ENCODE measurements around the gene KRTAP10-3.
"Not testable (repeated sequence)": the region's sequence is repeated elsewhere in the genome, so short reads cannot be mapped to it uniquely, and the experiment has no call there.

Gene KRTAP10-3, protein sequence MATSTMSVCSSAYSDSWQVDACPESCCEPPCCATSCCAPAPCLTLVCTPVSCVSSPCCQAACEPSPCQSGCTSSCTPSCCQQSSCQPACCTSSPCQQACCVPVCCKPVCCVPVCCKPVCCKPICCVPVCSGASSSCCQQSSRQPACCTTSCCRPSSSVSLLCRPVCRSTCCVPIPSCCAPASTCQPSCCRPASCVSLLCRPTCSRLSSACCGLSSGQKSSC

GRCh38 chr21:44558695-44559094, at the start of gene KRTAP10-3:
TSS of gene KRTAP10-3 (minus strand) at chr21:44558795. CDS start at chr21:44558715, 80 bp downstream.
- no peak for DNase-seq

- no peak for DNase-seq
Measured at GRCh38 chr21:44606495-44606894, 47.9 kb upstream of the KRTAP10-3 start.

DNA sequence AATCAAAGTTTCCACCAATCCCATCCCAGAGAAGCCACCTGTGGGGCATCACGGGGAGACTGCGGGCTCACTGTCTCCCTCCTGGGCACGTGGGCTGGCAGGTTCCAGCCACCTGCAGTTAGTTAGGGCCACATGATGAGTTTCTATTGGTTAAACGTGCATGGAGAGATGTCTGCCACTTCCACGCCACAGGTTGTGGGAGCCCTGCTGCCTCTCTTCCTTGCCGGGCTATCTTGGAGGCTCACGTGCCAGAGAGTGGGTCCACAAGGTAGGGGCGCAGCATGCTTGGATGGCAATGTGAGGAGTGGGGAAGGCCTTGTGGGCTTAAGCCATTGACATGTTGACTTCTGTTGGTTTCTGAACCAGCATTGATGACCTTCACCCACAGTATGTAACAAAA, 45.3 kb upstream of the KRTAP10-3 start:
- no peak for DNase-seq

GRCh38 chr21:44603109-44603875, 44.7 kb upstream of the KRTAP10-3 start:
- DNase-seq = no peak

DNA sequence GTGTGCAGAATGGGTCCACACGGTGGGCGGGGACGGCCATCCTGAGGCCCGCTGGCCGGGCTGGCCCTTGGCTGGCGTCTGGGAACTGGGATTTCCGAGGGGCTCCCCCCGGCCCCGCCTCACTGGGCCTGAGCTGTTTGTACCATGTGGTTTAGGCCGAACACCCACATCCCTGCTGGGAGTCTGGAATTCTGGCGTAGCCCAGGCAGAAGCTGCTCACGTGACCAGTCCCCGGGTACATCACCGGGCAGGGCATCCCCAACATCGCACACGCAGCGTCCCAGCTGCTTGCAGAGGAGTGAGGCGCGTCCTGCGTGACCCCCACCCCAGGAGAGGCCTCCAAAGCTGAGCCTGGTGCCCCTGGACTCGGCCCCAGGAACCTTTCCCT, 43.9 kb upstream of the KRTAP10-3 start:
- no peak for DNase-seq

DNA sequence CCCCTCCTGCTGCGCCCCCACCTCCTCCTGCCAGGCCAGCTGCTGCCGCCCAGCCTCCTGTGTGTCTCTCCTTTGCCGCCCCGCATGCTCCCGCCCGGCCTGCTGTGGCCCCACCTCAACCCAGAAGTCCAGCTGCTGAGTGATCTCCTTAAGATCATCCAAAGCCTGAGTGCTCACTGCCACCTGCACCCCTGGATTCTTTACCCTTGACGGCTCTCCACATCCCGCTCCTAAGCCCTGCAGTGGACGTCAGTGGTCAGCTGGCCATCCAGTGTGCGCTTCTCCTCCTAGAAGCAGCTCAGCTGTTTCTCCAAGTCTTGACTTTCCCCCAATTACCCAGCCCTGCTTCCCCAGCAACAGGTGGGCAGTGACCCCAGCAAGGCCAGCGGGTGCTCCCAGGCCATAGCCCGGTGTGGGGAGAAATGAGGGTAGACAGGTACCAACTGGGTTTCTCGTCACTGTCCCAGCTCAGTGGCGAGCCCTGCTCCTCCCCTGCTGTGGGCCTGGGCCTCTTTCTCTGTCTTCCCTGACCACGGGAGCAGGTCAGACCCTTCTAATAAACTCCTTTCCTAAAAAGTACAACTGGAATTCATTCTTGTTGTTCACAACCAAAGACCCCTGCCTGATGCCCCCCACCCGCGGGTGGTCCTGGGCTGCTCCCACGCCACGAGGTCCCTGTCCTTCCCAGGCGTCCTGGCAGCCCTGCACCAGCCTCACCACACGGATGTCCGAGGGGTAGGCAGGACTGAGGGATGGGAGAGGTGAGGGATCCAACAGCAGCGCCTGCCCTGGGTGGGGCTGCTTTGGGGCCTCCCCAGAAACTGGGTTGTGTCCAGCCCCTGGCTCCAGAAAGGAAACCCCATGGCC, 43.2 kb upstream of the KRTAP10-3 start:
- DNase-seq = no peak

DNA sequence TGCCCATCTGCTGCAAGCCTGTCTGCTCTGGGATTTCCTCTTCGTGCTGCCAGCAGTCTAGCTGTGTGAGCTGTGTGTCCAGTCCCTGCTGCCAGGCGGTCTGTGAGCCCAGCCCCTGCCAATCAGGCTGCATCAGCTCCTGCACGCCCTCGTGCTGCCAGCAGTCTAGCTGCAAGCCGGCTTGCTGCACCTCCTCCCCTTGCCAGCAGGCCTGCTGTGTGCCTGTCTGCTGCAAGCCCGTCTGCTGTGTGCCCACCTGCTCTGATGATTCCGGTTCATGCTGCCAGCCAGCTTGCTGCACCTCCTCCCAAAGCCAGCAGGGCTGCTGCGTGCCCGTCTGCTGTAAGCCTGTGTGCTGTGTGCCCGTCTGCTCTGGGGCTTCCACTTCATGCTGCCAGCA, 42.5 kb upstream of the KRTAP10-3 start:
- not testable (repeated sequence) for DNase-seq

DNA sequence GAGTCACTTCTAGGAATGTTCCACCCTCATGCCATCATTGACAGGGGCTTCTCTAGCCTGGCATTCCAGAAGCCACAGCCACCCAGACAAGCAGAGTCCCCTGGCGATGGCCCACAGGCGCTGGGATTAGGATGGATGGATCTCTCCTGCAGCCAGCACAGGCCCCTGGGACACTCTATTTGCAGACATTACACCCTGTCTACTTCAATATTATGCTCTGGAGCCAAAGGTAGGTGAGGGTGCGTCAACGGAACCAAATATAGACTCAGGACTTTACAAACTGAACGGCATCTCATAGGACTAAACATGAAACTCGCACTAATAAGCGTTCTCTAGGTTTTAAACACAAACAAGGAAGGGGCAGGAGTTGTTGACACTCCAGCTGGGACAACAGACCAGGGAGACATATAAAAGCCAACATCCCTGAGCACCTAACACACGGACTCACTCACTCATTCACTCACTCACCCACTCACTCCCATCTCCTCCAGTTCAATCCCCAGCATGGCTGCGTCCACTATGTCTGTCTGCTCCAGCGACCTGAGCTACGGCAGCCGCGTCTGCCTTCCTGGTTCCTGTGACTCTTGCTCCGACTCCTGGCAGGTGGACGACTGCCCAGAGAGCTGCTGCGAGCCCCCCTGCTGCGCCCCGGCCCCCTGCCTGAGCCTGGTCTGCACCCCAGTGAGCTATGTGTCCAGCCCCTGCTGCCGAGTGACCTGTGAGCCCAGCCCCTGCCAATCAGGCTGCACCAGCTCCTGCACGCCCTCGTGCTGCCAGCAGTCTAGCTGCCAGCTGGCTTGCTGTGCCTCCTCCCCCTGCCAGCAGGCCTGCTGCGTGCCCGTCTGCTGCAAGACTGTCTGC, 41.8 kb upstream of the KRTAP10-3 start, which contains the start of gene KRTAP10-7:
TSS of gene KRTAP10-7 (plus strand) at position 480 of the 861 bp plus-strand sequence. CDS start at position 505, 25 bp downstream.
- DNase-seq = not testable (repeated sequence)

GRCh38 chr21:44599264-44600029, 40.9 kb upstream of the KRTAP10-3 start:
- DNase-seq = no peak

DNA sequence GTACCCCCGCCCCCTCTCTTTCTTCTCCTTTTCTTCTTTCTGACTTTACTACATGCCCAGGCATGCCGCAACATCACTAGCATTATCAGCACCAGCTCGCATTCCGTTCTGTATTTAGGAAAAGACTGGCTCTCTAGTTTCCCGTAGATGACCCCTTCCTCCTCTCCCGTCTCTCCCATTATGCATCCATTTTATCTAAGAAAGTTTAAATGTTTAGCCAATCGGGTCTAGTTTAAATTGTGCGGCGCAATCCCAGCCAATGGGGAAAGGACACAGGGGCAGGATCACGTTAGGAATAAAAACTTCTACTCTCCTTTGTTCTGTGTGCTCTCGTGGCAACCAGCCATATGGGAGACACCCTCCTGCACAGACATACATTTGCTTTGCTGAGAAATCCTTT, 39.5 kb upstream of the KRTAP10-3 start:
- no peak for DNase-seq

GRCh38 chr21:44596068-44596725, 37.6 kb upstream of the KRTAP10-3 start:
- DNase-seq = no peak

GRCh38 chr21:44595524-44595923, 36.9 kb upstream of the KRTAP10-3 start:
- no peak for DNase-seq

GRCh38 chr21:44594406-44594916, 35.9 kb upstream of the KRTAP10-3 start:
- DNase-seq = no peak

GRCh38 chr21:44593598-44594405, 35.2 kb upstream of the KRTAP10-3 start:
- no peak for DNase-seq

GRCh38 chr21:44592446-44593311, 34.1 kb upstream of the KRTAP10-3 start, which contains the start of gene KRTAP10-6:
TSS of gene KRTAP10-6 (minus strand) at chr21:44592505. CDS start at chr21:44592484, 21 bp downstream.
- DNase-seq = no peak

- DNase-seq = not testable (repeated sequence)
Measured at GRCh38 chr21:44591801-44592130, 33.2 kb upstream of the KRTAP10-3 start.

- not testable (repeated sequence) for DNase-seq
Measured at GRCh38 chr21:44590897-44591800, 32.6 kb upstream of the KRTAP10-3 start.

DNA sequence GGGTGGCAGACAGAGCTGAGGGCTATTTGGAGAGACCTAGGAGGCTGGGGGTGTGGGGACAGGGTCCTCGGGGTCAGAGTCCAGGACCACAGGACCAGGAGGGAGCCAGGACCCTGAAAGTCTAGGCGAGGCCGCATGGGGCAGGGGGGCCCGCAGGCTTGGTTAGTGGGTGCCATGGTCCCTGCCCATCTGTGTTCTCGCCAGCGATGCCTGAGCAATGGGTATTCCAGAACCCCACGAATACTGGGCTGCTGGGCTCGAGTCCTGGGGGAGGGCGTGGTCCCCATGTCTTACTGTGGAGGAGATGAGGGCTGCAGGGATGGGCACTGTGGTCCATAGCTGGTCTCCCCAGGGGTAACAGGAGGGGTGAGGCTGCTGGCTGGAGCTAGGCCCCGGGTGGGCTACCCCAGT, 31.7 kb upstream of the KRTAP10-3 start:
- no peak for DNase-seq

Measured in activated CD4-positive, CD25-positive, alpha-beta regulatory T cell (primary cell).